Osteocyte (in vitro differentiated cells): ENCODE measurements around the gene XRCC1. TPM values are rescaled to one million over a fixed set of nuclear protein-coding genes. Genes with fewer than 3 reads are reported as not detected.

Experiments
- DNase-seq: peaks from one replicate; pipeline ENCODE4 v3.0.0; 2021; ENCODE audit warnings: mixed read lengths; ENCODE audit not compliant: unreplicated experiment; ENCODE audit errors: extremely low spot score
- H3K27ac Mint-ChIP-seq: one replicate; pipeline ENCODE4 v1.8.0; 2021; ENCODE audit warnings: mild to moderate bottlenecking, mixed read lengths; ENCODE audit not compliant: unreplicated experiment
- H3K27me3 Mint-ChIP-seq: one replicate; pipeline ENCODE4 v1.8.0; 2021; ENCODE audit warnings: mixed read lengths; ENCODE audit not compliant: unreplicated experiment
- H3K36me3 Mint-ChIP-seq: one replicate; pipeline ENCODE4 v1.8.0; 2021; ENCODE audit warnings: mixed read lengths; ENCODE audit not compliant: unreplicated experiment
- H3K4me1 Mint-ChIP-seq: one replicate; pipeline ENCODE4 v1.8.0; 2021; ENCODE audit warnings: mixed read lengths; ENCODE audit not compliant: unreplicated experiment
- H3K4me3 Mint-ChIP-seq: one replicate; pipeline ENCODE4 v1.8.0; 2021; ENCODE audit warnings: mild to moderate bottlenecking, moderate library complexity, mixed read lengths; ENCODE audit not compliant: unreplicated experiment
- H3K9me3 Mint-ChIP-seq: one replicate; pipeline ENCODE4 v1.8.0; 2021; ENCODE audit warnings: mixed read lengths; ENCODE audit not compliant: unreplicated experiment
- CTCF ChIP-seq: fragments of 200-600 bp; sonication (generic); IDR thresholded peaks from 2 replicates; pipeline ENCODE4 v1.5.0; 2021; ENCODE audit warnings: antibody characterized with exemption, mild to moderate bottlenecking, moderate library complexity
- total RNA-seq: library from RNA; stranded (reverse); gene quantifications from 2 replicates; pipeline ENCODE4 v1.2.1, GENCODE V29; 2021

Gene XRCC1
- total RNA-seq, 1 donor from 2014 or later = 43.2 TPM

- peaks cover 17% of the 10 kb centered on the region for H3K4me1 Mint-ChIP-seq
- peak overlapping the region; percentile 95 for H3K4me3 Mint-ChIP-seq
- no peak for TF ChIP-seq CTCF
- no peaks in the 10 kb centered on the region for H3K27me3 Mint-ChIP-seq
- no peak for DNase-seq
- H3K27ac Mint-ChIP-seq = peak overlapping the region; percentile 97
- H3K9me3 Mint-ChIP-seq = no peaks in the 10 kb centered on the region
- no peaks in the 10 kb centered on the region for H3K36me3 Mint-ChIP-seq
These were observed 45.0 kb upstream of the XRCC1 start for GRCh38 chr19:43620061-43621001.

GRCh38 chr19:43619262-43620060 is 44.1 kb upstream of the XRCC1 start, which contains the start of gene ZNF428:
TSS of gene ZNF428 (minus strand) at chr19:43619629. CDS start at chr19:43614304, 5,325 bp downstream.
- Mint-ChIP-seq H3K9me3 (no peaks in the 10 kb centered on the region), H3K27ac (peak within 1 kb of the TSS; percentile 97), H3K4me3 (peak within 1 kb of the TSS; percentile 95), H3K27me3 (no peaks in the 10 kb centered on the region), H3K36me3 (peaks cover under 1% of the 10 kb centered on the region), H3K4me1 (peaks cover 17% of the 10 kb centered on the region)
- no peak for TF ChIP-seq CTCF
- DNase-seq = peak; percentile 96

- no peak for DNase-seq
- no peak for TF ChIP-seq CTCF
- Mint-ChIP-seq H3K4me3 (peak overlapping the region; percentile 95), H3K4me1 (peaks cover 17% of the 10 kb centered on the region), H3K27me3 (no peaks in the 10 kb centered on the region), H3K9me3 (no peaks in the 10 kb centered on the region), H3K27ac (peak overlapping the region; percentile 97), H3K36me3 (peaks cover 5% of the 10 kb centered on the region)
These were observed 43.6 kb upstream of the XRCC1 start for GRCh38 chr19:43618921-43619261.

GRCh38 chr19:43616954-43617353 is 41.6 kb upstream of the XRCC1 start:
- Mint-ChIP-seq H3K9me3 (no peaks in the 10 kb centered on the region), H3K4me1 (peaks cover 19% of the 10 kb centered on the region), H3K27ac (no peak overlapping the region), H3K27me3 (no peaks in the 10 kb centered on the region), H3K4me3 (no peak overlapping the region), H3K36me3 (peaks cover 23% of the 10 kb centered on the region)
- DNase-seq = no peak
- no peak for TF ChIP-seq CTCF

- Mint-ChIP-seq H3K4me3 (no peak overlapping the region), H3K9me3 (no peaks in the 10 kb centered on the region), H3K27ac (no peak overlapping the region), H3K36me3 (peaks cover 26% of the 10 kb centered on the region), H3K4me1 (peaks cover 23% of the 10 kb centered on the region), H3K27me3 (no peaks in the 10 kb centered on the region)
- DNase-seq = no peak
- no peak for TF ChIP-seq CTCF
These were observed 41.0 kb upstream of the XRCC1 start for GRCh38 chr19:43616306-43616705.
